ENCODE measurements around the gene PKP3.
"Not testable (repeated sequence)": the region's sequence is repeated elsewhere in the genome, so short reads cannot be mapped to it uniquely, and the experiment has no call there.

DNA sequence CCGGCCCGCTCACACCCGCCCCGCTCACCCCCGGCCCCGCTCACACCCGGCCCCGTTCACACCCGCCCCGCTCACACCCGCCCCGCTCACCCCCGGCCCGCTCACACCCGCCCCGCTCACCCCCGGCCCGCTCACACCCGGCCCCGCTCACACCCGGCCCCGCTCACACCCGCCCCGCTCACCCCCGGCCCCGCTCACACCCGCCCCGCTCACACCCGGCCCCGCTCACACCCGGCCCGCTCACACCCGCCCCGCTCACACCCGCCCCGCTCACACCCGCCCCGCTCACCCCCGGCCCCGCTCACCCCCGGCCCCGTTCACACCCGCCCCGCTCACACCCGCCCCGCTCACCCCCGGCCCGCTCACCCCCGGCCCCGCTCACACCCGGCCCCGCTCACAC, 7.2 kb downstream of the PKP3 start:
- TF ChIP-seq, protein P1, sequence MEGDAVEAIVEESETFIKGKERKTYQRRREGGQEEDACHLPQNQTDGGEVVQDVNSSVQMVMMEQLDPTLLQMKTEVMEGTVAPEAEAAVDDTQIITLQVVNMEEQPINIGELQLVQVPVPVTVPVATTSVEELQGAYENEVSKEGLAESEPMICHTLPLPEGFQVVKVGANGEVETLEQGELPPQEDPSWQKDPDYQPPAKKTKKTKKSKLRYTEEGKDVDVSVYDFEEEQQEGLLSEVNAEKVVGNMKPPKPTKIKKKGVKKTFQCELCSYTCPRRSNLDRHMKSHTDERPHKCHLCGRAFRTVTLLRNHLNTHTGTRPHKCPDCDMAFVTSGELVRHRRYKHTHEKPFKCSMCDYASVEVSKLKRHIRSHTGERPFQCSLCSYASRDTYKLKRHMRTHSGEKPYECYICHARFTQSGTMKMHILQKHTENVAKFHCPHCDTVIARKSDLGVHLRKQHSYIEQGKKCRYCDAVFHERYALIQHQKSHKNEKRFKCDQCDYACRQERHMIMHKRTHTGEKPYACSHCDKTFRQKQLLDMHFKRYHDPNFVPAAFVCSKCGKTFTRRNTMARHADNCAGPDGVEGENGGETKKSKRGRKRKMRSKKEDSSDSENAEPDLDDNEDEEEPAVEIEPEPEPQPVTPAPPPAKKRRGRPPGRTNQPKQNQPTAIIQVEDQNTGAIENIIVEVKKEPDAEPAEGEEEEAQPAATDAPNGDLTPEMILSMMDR (conservative IDR thresholded peaks at IDR 0.05): not testable (repeated sequence)
- TF ChIP-seq ZFX (IDR thresholded peaks at IDR 0.05): not testable (repeated sequence)
